ENCODE results near the gene ELP6.
"Not testable (repeated sequence)": the region's sequence is repeated elsewhere in the genome, so short reads cannot be mapped to it uniquely, and the experiment has no call there.

ELP6 gene

GRCh38 chr3:47512416-47513124, 942 bp downstream of the ELP6 start:
- no peak for DNase-seq (ENCODE audit: low read depth in 1 of 2, low spot score in 1 of 2)

DNA sequence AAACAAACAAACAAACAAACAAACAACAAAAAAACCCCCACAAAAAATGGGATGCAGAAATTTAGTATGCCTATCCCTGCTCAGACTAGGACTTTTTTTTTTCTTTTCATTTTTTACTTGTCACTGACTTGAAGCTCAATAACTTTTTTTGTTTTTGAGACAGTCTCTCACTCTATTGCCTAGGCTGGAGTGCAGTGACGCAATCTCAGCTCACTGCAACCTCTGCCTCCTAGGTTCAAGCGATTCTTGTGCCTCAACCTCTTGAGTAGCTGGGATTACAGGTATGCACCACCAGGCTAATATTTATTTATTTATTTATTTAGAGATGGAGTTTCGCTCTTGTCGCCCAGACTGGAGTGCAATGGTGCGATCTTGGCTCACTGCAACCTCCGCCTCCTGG, 8.2 kb downstream of the ELP6 start:
- not testable (repeated sequence) for DNase-seq (ENCODE audit: low read depth in 1 of 2, low spot score in 1 of 2)

DNA sequence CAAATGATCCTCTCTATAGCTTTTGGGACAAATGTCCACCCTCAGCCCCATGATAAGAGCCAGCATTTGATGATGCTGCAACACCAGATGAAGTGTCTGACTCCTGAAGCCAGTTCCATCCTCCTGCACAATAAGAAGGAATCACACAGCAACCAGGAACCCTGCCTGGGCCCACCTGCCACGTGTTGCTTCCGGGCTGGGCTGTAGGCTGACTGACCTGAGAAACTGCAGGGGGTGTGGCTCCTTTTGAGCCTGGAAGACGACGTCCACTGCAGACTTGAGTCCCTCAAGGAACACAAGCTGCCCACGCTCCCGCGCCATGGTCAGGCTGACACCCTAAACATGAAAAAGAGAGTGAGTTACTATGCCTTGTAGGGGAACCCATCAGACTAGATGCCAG, 9.4 kb downstream of the ELP6 start:
- DNase-seq (ENCODE audit: low read depth in 1 of 2, low spot score in 1 of 2), result no peak

DNA sequence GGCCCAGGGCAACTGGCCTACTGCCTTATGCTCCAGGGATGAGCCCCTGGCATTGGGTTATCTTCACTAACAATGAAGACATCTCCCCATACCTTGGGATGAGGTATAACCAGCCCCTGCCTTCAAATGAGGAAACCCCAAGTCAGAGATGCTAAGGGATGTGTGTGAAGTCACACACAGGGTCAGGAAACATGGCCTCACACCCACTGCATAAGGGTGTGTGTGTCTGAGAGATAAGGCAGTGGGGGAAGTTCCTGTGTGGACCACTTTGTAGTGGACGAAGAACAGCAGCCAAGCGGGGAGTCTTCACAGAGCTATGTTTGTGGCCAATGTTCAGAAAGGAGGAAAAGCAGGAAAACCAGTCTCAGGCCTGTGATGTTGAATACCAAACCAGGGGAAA, 10.5 kb downstream of the ELP6 start:
- no peak for DNase-seq (ENCODE audit: low read depth in 1 of 2, low spot score in 1 of 2)

- no peak for DNase-seq (ENCODE audit: low read depth in 1 of 2, low spot score in 1 of 2)
These were observed 16.6 kb downstream of the ELP6 start for GRCh38 chr3:47496892-47497291.

DNA sequence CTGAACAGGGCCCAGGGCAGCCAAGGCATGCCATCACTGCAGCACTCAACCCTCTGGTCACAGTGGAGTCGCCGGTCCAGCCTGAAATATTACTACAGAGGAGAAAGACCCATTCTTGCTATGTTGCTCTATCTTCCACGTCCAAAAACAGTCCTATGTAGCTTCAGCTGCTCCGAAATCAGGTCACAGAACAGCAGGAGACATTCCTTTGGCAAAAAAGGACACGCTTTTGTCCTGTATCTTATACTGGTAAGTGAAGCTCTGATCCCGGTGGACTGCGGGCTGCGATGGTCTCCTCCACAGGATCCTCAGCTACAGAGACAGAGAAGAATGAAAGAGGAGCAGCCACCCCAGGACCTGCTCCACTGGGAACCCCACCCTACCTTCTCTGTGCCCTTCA, 17.6 kb downstream of the ELP6 start:
- no peak for DNase-seq (ENCODE audit: low read depth in 1 of 2, low spot score in 1 of 2)

- no peak for DNase-seq (ENCODE audit: low read depth in 1 of 2, low spot score in 1 of 2)
These were observed 18.4 kb downstream of the ELP6 start for GRCh38 chr3:47495111-47495510.

- DNase-seq (ENCODE audit: low read depth in 1 of 2, low spot score in 1 of 2), result no peak
These were observed 21.7 kb downstream of the ELP6 start for GRCh38 chr3:47491777-47492176.

DNA sequence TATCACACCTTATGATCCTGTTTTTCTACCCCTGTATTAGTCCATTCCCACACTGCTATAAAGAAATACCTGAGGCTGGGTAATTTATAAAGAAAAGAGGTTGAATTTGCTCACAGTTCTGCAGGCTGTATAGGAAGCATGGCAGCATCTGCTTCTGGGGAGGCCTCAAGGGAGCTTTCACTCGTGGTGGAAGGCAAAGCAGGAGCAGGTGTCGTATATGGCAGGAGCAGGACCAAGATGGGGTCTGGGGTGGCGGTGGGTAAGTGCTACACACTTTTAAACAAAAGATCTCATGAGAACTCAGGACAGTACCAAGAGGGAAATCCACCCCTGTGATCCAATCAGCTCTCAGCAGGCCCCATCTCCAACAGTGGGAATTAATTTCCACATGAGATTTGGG, 22.3 kb downstream of the ELP6 start:
- DNase-seq (ENCODE audit: low read depth in 1 of 2, low spot score in 1 of 2), result no peak

DNA sequence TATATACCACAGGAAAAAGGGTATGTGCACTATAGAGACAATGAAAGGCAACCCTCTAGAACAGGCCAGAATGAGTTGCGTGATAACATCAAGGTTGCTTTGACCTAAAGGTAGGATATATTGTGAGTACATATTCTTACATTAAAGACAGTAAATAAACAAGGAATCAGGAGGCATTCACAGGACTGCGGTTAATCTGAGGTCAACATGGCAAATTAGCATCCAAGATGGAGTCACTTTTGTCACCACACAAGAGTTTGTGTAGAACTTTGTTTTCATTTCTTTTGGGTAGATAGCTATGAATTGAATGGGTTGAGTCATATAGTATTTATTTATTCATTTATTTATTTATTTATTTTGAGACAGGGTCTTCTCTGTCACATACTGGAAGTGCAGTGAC, 26.2 kb downstream of the ELP6 start:
- no peak for DNase-seq (ENCODE audit: low read depth in 1 of 2, low spot score in 1 of 2)

- DNase-seq (ENCODE audit: low read depth in 1 of 2, low spot score in 1 of 2), result no peak
These were observed 27.7 kb downstream of the ELP6 start for GRCh38 chr3:47485812-47486211.

DNA sequence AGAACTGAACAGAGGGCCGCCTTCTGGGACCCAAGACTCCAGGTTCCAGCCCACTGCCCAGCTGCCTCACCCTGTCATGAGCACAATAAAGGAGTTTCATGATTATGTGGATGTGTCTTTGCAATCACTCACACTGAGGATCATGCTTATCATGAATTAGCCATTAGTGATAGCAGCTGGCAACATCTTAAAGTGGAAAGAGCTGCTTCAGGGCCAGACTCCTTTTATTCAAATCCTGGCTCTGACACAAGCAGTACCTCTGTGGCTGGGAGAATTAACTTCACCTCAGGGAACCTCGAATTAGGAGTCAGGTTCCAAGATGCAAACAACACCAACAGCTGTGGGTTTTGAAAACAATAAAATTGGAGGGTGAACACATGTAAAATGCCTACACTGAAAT, 31.1 kb downstream of the ELP6 start:
- no peak for DNase-seq (ENCODE audit: low read depth in 1 of 2, low spot score in 1 of 2)

DNA sequence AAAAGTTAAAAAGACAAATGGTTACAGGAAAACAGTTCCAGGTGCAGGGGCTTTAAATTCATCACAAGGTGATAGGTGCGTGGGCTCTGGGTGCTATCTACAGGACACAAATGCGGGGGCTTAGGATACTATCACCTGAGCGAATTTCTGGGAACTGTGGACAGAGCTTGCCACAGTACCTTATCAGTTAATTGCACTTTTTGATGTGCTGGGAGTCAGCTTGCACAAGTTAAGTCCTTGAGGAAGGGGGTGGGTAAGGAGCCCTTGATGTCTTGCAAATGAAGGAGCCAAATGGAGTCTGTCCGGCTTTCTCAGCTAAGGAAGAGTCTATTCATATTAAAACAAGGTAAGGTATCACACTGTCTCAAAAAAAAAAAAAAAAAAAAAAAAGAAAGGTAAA, 31.7 kb downstream of the ELP6 start:
- DNase-seq (ENCODE audit: low read depth in 1 of 2, low spot score in 1 of 2), result not testable (repeated sequence)

- not testable (repeated sequence) for DNase-seq (ENCODE audit: low read depth in 1 of 2, low spot score in 1 of 2)
These were observed 33.2 kb downstream of the ELP6 start for GRCh38 chr3:47480267-47480666.

GRCh38 chr3:47479826-47480160, 33.7 kb downstream of the ELP6 start:
- DNase-seq (ENCODE audit: low read depth in 1 of 2, low spot score in 1 of 2), result no peak

DNA sequence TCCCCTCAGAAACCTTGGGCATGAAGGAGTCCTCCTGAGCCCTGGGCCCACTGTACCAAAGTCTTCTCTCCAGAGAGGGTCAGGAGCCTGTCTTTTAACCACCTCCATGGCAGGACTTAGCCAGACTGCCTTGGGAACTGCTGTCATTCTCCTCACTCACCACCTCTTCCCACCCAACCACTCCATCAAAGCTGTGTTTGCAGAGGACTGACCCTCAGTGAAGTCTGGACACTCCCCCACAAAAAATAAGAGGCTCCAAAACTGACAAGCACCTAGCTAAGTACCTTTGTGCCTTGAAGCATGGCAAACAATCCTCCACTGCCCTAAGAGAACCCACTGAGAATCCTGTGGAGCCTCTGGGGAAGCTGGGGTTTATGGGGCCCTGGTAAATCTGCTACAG, 35.5 kb downstream of the ELP6 start:
- DNase-seq (ENCODE audit: low read depth in 1 of 2, low spot score in 1 of 2), result no peak

- no peak for DNase-seq (ENCODE audit: low read depth in 1 of 2, low spot score in 1 of 2)
These were observed 36.8 kb downstream of the ELP6 start for GRCh38 chr3:47476644-47477199.

DNA sequence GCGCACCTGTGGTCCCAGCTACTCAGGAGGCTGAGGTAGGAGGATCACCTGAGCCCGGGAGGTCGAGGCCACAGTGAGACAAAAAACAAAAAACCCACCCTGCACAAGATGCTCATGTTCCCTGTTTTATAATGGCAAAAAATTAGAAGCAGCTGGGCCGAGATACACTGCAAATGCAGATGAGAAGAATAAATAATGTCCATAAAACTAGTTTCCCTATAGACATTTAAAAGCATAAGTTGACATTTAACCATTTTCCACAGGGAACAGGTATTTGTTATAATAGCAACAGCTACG, 37.2 kb downstream of the ELP6 start:
- DNase-seq (ENCODE audit: low read depth in 1 of 2, low spot score in 1 of 2), result no peak

DNA sequence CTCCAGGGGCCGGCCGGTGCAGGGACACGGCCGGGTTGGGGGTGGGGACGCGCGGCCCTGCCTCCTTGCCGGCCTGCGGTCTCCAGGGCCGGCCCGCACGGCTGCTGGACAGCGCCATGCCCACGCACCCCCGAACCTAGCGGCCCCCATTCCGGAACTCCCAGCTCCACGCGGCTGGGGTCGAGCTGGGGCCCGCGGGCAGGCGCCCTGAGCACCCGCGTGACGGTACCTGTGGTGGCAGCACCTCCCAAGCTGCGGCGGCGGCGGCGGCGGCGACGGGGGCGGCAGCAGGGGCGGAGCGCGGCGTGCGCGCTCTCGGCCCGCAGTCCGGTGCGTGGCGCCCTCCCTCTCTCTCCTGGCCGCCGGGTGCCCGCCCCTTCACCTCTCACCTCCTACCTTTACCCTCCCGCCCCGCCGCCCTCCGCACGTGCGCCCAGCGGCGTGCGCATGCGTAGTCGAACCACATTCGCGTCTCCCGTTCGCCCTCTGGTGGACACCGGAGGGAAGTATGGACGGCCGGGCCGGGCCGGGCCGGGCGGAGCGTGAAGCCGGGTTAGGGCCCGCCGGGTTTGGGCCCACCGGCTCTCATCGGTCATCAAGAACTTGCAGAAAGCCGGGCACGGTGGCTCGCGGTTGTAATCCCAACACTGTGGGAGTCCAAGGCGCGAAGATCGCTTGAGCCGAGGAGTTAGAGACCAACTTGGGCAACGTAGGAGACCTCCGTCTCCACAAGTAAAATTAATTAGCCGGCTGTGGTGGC, 37.8 kb downstream of the ELP6 start, which contains the start of gene SCAP:
SCAP (minus strand) TSS at position 372 of the 760 bp plus-strand sequence. CDS start 32,948 bp downstream, outside the sequence.
- DNase-seq (ENCODE audit: low read depth in 1 of 2, low spot score in 1 of 2), result peak; percentile 93 to 96

GRCh38 chr3:47475029-47475569, 38.4 kb downstream of the ELP6 start:
- peak in 1 of 2 donors; percentile 10 for DNase-seq (ENCODE audit: low read depth in 1 of 2, low spot score in 1 of 2)

GRCh38 chr3:47473391-47473790, 40.1 kb downstream of the ELP6 start:
- no peak for DNase-seq (ENCODE audit: low read depth in 1 of 2, low spot score in 1 of 2)

DNA sequence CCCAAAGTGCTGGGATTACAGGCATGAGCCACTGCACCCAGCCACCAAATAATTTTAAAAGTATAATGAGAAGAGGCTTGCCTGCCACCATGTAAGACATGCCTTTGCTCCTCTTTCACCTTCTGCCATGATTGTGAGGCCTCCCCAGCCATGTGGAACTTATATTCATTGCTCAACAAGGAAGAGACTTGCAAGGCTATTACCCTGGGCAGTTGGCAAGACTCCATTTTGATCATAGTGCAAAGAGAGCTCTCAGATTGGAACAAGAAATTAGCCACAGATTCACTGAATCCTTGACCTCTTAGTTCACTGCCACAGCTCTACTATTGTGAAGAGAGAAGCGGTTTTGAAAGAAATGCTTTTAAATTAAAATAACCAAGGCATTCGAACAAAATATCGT, 43.9 kb downstream of the ELP6 start:
- no peak for DNase-seq (ENCODE audit: low read depth in 1 of 2, low spot score in 1 of 2)

Measured in activated CD4-positive, alpha-beta T cell treated with anti-CD3 and anti-CD28 coated beads, Interleukin-2, amount 50 U/mL, for 24 hours (primary cell).